SK-N-SH treated with all-trans-retinoic acid at 6 μM for 48 hours (cell line): ENCODE data around the gene TAAR5.

ENCODE experiments used
- CSDC2 ChIP-seq: fragments of 250-450 bp; sonication (Bioruptor Pico); IDR thresholded peaks from 2 replicates; pipeline ENCODE4 v1.5.0; 2020; ENCODE audit warnings: mild to moderate bottlenecking, moderate library complexity
- OSR1 ChIP-seq: fragments of 250-450 bp; sonication (Bioruptor Pico); IDR thresholded peaks from 2 replicates; pipeline ENCODE4 v1.8.0; 2022; ENCODE audit warnings: moderate library complexity, mild to moderate bottlenecking, inconsistent platforms
- PATZ1 ChIP-seq: fragments of 250-450 bp; sonication (Bioruptor Pico); IDR thresholded peaks from 2 replicates; pipeline ENCODE4 v1.8.0; 2020; ENCODE audit warnings: mild to moderate bottlenecking, moderate library complexity, borderline replicate concordance
- RARB ChIP-seq: fragments of 250-450 bp; sonication (Bioruptor Pico); IDR thresholded peaks from 2 replicates; pipeline ENCODE4 v1.8.0; 2021; ENCODE audit warnings: mild to moderate bottlenecking, moderate library complexity
- TCF4 ChIP-seq: fragments of 250-450 bp; sonication (Bioruptor Pico); IDR thresholded peaks from 2 replicates; pipeline ENCODE4 v1.8.0; 2021; ENCODE audit warnings: mild to moderate bottlenecking, moderate library complexity, borderline replicate concordance
- ZNF565 ChIP-seq: fragments of 450-650 bp; formaldehyde crosslinking; conservative IDR thresholded peaks from 2 replicates; pipeline ENCODE4 v1.5.0; 2020; ENCODE audit warnings: low read depth, mild to moderate bottlenecking, moderate library complexity
- ZNF70 ChIP-seq: fragments of 450-650 bp; formaldehyde crosslinking; IDR thresholded peaks from 2 replicates; pipeline ENCODE4 v1.5.0; 2020; ENCODE audit warnings: mild to moderate bottlenecking, moderate library complexity
- ZNF8 ChIP-seq: fragments of 450-650 bp; formaldehyde crosslinking; IDR thresholded peaks from 2 replicates; pipeline ENCODE4 v1.5.0; 2020; ENCODE audit warnings: mild to moderate bottlenecking, moderate library complexity

GRCh38 chr6:132568611-132569010 lies 20.9 kb downstream of the TAAR5 start:
- TF ChIP-seq ZNF8 = no peak
- TF ChIP-seq ZNF565 (CRISPR knock-in tag) = no peak
- TF ChIP-seq CSDC2 (CRISPR knock-in tag) = no peak
- TF ChIP-seq ZNF70 (CRISPR knock-in tag) = no peak
- TF ChIP-seq RARB (CRISPR knock-in tag) = no peak
- no peak for TF ChIP-seq TCF4 (CRISPR knock-in tag)
- no peak for TF ChIP-seq PATZ1 (CRISPR knock-in tag)
- TF ChIP-seq OSR1 (CRISPR knock-in tag) = no peak
